Activated naive CD8-positive, alpha-beta T cell treated with anti-CD3 and anti-CD28 coated beads, Interleukin-2, amount 50 U/mL, for 24 hours (primary cell): Measurements from ENCODE around the gene CENPL.
A peak's percentile ranks its signal among the peaks of the same experiment; 100 is the strongest.

Experiments used
- ATAC-seq: fragments of 150-1000 bp; cut with Tn5 transposase; one replicate; pipeline ENCODE4 v1.10.0; 2021
- DNase-seq: peaks from one replicate; pipeline ENCODE4 v3.0.0; 2021
- H3K27ac Mint-ChIP-seq: one replicate; pipeline ENCODE4 v1.8.0; 2021; ENCODE audit warnings: mild to moderate bottlenecking, mixed read lengths
- H3K27me3 Mint-ChIP-seq: one replicate; pipeline ENCODE4 v1.8.0; 2021; ENCODE audit warnings: mixed read lengths
- H3K36me3 Mint-ChIP-seq: one replicate; pipeline ENCODE4 v1.8.0; 2021; ENCODE audit warnings: low read depth, mixed read lengths
- H3K4me1 Mint-ChIP-seq: one replicate; pipeline ENCODE4 v1.8.0; 2021; ENCODE audit warnings: mixed read lengths
- H3K4me3 Mint-ChIP-seq: one replicate; pipeline ENCODE4 v1.8.0; 2021; ENCODE audit warnings: mild to moderate bottlenecking, moderate library complexity, mixed read lengths
- H3K9me3 Mint-ChIP-seq: one replicate; pipeline ENCODE4 v1.8.0; 2021; ENCODE audit warnings: mixed read lengths

CENPL gene

DNA sequence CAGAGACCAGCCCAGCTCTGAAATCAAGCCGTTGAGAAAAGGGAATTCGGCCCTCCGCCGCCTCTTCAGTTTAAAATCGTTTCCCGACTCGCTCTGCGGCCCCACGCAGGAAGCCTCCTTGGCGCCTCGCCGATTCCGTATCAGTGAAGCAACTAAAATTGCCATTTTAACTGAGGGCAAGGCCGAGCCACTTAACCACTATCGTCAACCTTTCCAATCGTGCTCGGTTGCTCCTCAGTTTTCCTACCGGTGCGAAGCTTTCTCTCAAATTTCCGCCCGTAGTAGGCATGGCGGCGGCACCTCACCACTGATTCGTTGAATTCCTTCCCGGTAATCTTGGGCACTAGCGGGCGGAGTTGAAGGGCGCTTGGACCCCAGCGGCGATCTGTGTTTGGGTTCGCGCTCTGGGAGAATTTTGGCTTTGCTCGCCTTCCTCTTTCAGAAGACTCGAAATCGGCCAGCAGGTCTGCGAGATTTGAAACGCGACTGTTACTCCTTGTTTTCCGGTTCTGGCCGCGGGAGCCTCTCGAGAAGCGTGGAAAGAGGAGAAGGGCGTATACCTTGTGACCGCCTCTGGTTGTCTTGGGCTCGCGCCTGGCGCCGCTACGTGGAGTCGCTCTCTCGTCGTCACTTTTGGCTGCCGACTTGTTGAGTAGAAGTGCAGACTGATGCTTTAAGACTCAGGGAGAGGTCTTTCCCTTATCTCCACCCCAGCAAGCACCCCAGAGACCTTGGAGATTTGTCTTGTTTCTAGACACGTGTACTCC lies at the start of gene CENPL, which contains the start of gene DARS2:
Gene CENPL, minus strand, starts transcription at position 569 of the 767 bp plus-strand sequence. CDS start 13,584 bp downstream, outside the sequence.
Gene DARS2, plus strand, starts transcription at position 359 of the 767 bp plus-strand sequence. CDS start 557 bp downstream, outside the sequence.
- Mint-ChIP-seq H3K36me3 (peaks cover 36% of the 10 kb centered on the region), H3K4me1 (peaks cover 62% of the 10 kb centered on the region), H3K9me3 (no peaks in the 10 kb centered on the region), H3K27ac (peak within 1 kb of the TSS; percentile 94), H3K27me3 (no peaks in the 10 kb centered on the region), H3K4me3 (peak within 1 kb of the TSS; percentile 91)
- DNase-seq (peak; percentile 85), ATAC-seq (peak; percentile 86)

- DNase-seq: no peak
- Mint-ChIP-seq H3K36me3 (peaks cover 36% of the 10 kb centered on the region), H3K27ac (peak overlapping the region; percentile 7)
Observed at GRCh38 chr1:173871500-173871899, 46.8 kb upstream of the CENPL start.

GRCh38 chr1:173871091-173871490 lies 46.4 kb upstream of the CENPL start:
- Mint-ChIP-seq H3K9me3 (no peaks in the 10 kb centered on the region), H3K4me1 (peaks cover 53% of the 10 kb centered on the region), H3K27ac (peak overlapping the region; percentile 60), H3K27me3 (peaks cover 8% of the 10 kb centered on the region), H3K4me3 (peak overlapping the region; percentile 99), H3K36me3 (peaks cover 40% of the 10 kb centered on the region)
- no peak for ATAC-seq
- DNase-seq: no peak

More at GRCh38 chr1:173871500-173871899, 46.8 kb upstream of the CENPL start:
- H3K27me3 Mint-ChIP-seq: peaks cover 6% of the 10 kb centered on the region
- ATAC-seq: no peak
- peaks cover 49% of the 10 kb centered on the region for H3K4me1 Mint-ChIP-seq
- no peak overlapping the region for H3K4me3 Mint-ChIP-seq
- no peaks in the 10 kb centered on the region for H3K9me3 Mint-ChIP-seq

- ATAC-seq (no peak), DNase-seq (peak; percentile 20)
- H3K27ac Mint-ChIP-seq: peak overlapping the region; percentile 60
- peaks cover 8% of the 10 kb centered on the region for H3K27me3 Mint-ChIP-seq
- peaks cover 58% of the 10 kb centered on the region for H3K4me1 Mint-ChIP-seq
- H3K4me3 Mint-ChIP-seq: peak overlapping the region; percentile 99
- no peaks in the 10 kb centered on the region for H3K9me3 Mint-ChIP-seq
- peaks cover 44% of the 10 kb centered on the region for H3K36me3 Mint-ChIP-seq
Observed at GRCh38 chr1:173870252-173871075, 45.8 kb upstream of the CENPL start.

- H3K27ac Mint-ChIP-seq: peak overlapping the region; percentile 100
- H3K27me3 Mint-ChIP-seq: peaks cover 8% of the 10 kb centered on the region
- H3K4me1 Mint-ChIP-seq: peaks cover 71% of the 10 kb centered on the region
- no peaks in the 10 kb centered on the region for H3K9me3 Mint-ChIP-seq
- ATAC-seq (no peak), DNase-seq (no peak)
- peaks cover 54% of the 10 kb centered on the region for H3K36me3 Mint-ChIP-seq
- peak overlapping the region; percentile 99 for H3K4me3 Mint-ChIP-seq
Observed at GRCh38 chr1:173869021-173869359, 44.3 kb upstream of the CENPL start.

GRCh38 chr1:173868266-173869020 lies 43.8 kb upstream of the CENPL start, which contains the start of gene ZBTB37:
Gene ZBTB37, plus strand, starts transcription at chr1:173868380. Its CDS starts 1,846 bp downstream, at chr1:173870226.
- no peaks in the 10 kb centered on the region for H3K9me3 Mint-ChIP-seq
- peaks cover 77% of the 10 kb centered on the region for H3K4me1 Mint-ChIP-seq
- H3K4me3 Mint-ChIP-seq: peak within 1 kb of the TSS; percentile 99
- peak within 1 kb of the TSS; percentile 100 for H3K27ac Mint-ChIP-seq
- peaks cover 8% of the 10 kb centered on the region for H3K27me3 Mint-ChIP-seq
- peak; percentile 96 for DNase-seq
- H3K36me3 Mint-ChIP-seq: peaks cover 56% of the 10 kb centered on the region
- peak; percentile 67 for ATAC-seq

DNA sequence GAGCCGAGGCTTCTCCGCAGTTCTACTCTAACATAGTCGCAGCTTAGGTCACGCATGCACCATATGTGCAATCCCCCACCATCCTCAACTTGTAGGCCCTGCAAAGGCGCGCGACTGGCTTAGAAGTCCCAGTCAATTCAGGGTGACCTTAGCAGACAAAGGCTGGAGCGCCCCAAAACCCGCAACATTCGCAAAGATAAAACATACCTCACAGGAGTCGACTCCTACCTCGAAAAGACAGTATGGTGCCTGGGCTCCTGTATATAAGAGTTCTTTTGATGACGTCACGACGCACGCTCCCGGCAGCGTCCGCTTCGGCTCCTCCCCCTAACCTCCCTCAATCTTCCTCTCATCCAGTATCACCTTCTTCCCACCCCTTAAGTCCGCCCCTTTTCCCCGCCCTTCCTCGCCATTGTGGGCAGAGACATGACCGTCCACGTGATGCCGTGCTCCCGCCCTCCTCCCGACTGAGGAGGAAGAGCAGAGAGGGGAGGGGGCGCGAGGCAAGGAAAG lies 43.1 kb upstream of the CENPL start, which contains the start of gene GAS5:
Gene GAS5, minus strand, starts transcription at position 237 of the 513 bp plus-strand sequence.
- H3K9me3 Mint-ChIP-seq: no peaks in the 10 kb centered on the region
- peak within 1 kb of the TSS; percentile 100 for H3K27ac Mint-ChIP-seq
- H3K36me3 Mint-ChIP-seq: peaks cover 57% of the 10 kb centered on the region
- DNase-seq (peak; percentile 99), ATAC-seq (peak; percentile 81)
- peaks cover 8% of the 10 kb centered on the region for H3K27me3 Mint-ChIP-seq
- H3K4me1 Mint-ChIP-seq: peaks cover 77% of the 10 kb centered on the region
- H3K4me3 Mint-ChIP-seq: peak within 1 kb of the TSS; percentile 99

- ATAC-seq (no peak), DNase-seq (peak; percentile 35)
- Mint-ChIP-seq H3K9me3 (no peaks in the 10 kb centered on the region), H3K4me1 (peaks cover 75% of the 10 kb centered on the region), H3K36me3 (peaks cover 60% of the 10 kb centered on the region), H3K27me3 (peaks cover 8% of the 10 kb centered on the region), H3K4me3 (peak overlapping the region; percentile 99), H3K27ac (peak overlapping the region; percentile 100)
Observed at GRCh38 chr1:173867141-173867752, 42.6 kb upstream of the CENPL start.

GRCh38 chr1:173866413-173867115 lies 41.9 kb upstream of the CENPL start:
- H3K9me3 Mint-ChIP-seq: no peaks in the 10 kb centered on the region
- ATAC-seq (no peak), DNase-seq (no peak)
- H3K4me1 Mint-ChIP-seq: peaks cover 73% of the 10 kb centered on the region
- H3K27me3 Mint-ChIP-seq: peaks cover 8% of the 10 kb centered on the region
- peak overlapping the region; percentile 100 for H3K27ac Mint-ChIP-seq
- H3K4me3 Mint-ChIP-seq: peak overlapping the region; percentile 99
- peaks cover 66% of the 10 kb centered on the region for H3K36me3 Mint-ChIP-seq

- H3K4me3 Mint-ChIP-seq: peak overlapping the region; percentile 99
- no peak for ATAC-seq
- peaks cover 62% of the 10 kb centered on the region for H3K36me3 Mint-ChIP-seq
- H3K27ac Mint-ChIP-seq: peak overlapping the region; percentile 100
- H3K4me1 Mint-ChIP-seq: peaks cover 63% of the 10 kb centered on the region
- H3K27me3 Mint-ChIP-seq: peaks cover 8% of the 10 kb centered on the region
- DNase-seq: no peak
- H3K9me3 Mint-ChIP-seq: no peaks in the 10 kb centered on the region
Observed at GRCh38 chr1:173865468-173866164, 40.9 kb upstream of the CENPL start.

DNA sequence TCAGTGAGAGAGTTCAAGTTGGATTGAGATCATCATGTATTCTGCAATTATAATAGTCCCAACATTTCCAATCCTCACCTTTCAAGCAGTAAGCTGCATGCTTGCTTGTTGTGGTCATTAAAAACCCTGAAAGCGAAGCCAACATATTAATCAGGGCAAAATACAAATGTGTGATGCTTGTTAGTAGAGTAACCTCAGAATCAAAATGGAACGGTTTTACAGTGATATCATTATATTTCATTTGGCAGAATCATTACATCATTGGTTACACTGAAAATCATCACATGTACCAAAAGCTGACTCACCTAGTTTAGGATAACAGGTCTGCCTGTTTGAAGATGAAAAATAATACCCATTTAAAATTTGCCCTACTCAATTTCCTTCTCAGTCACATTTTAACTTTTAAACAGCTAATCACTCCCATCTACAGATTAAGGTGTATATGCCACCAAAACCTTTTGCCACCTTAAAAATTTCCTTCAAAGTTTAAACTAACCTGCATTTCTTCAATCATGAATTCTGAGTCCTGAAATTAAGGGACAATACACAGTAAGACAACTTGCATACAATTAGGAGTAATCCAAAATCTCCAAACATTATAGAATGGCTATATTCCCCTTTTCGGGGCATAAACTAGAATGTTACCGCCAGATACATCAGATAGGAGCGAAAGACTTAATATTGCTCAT lies 39.6 kb upstream of the CENPL start:
- ATAC-seq (no peak), DNase-seq (no peak)
- Mint-ChIP-seq H3K4me3 (peak overlapping the region; percentile 99), H3K36me3 (peaks cover 67% of the 10 kb centered on the region), H3K9me3 (no peaks in the 10 kb centered on the region), H3K4me1 (peaks cover 52% of the 10 kb centered on the region), H3K27me3 (peaks cover 8% of the 10 kb centered on the region), H3K27ac (peak overlapping the region; percentile 100)
